Subcutaneous adipose tissue (tissue), 4 donors: ENCODE results near the gene TREH. TPM values are rescaled to one million over a fixed set of nuclear protein-coding genes. Genes with fewer than 3 reads are reported as not detected.

Experiments
- CTCF ChIP-seq: fragments of 450-650 bp; IDR thresholded peaks from one replicate; pipeline ENCODE4 v1.5.1; 2016; ENCODE audit warnings: low read depth, mild to moderate bottlenecking, control low read depth, antibody characterized with exemption, moderate library complexity
- total RNA-seq, 4 donors: library from RNA; depleted of rRNA; stranded (reverse); fragments of >200 nt; gene quantifications; one replicate each; pipeline ENCODE4 v1.1.0, GENCODE V29; 2016

Gene TREH
- total RNA-seq, 4 donors from 2014 or later, result not detected

GRCh38 chr11:118633979-118634378 lies 45.5 kb downstream of the TREH start:
- TF ChIP-seq CTCF, result no peak

GRCh38 chr11:118633319-118633690 lies 46.1 kb downstream of the TREH start:
- no peak for TF ChIP-seq CTCF

DNA sequence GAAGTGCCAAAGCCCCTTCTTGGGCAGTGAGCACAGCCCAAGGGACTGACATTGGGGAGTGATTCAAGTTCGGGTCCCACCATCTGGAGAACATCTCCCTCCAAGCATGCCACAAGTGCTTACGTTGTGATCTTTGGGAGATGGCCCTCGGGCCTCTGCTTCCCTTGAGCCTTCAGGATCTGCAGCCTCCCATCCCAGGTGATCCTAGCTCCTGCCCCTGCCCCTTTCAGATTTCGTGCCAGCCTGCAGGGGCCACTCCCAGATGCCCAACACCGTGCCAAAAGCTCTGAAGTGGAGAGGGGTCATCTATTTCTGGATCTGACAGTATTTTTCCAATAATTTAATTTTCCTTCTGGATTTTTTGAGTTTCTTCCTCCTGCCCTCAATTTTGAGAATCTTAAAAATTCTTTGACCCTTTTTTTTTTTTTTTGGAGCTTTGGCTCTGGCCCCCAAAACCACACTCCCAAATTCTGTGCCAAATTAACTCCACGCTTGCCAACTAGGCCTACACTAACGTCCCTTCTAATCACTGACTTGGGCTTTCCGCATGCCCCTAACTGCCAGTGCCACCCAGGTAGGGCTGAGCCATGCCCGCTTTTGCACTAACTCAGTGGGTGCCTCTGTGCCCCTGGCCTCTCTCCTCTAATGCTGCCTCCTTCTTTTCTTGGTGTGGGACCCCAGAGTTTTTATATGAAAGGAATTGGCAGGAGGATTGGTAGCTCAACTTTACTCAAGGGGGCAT lies 46.7 kb downstream of the TREH start:
- no peak for TF ChIP-seq CTCF

GRCh38 chr11:118631142-118631909 lies 48.1 kb downstream of the TREH start:
- no peak for TF ChIP-seq CTCF

- TF ChIP-seq CTCF, result no peak
Measured at GRCh38 chr11:118629761-118630661, 49.4 kb downstream of the TREH start.

DNA sequence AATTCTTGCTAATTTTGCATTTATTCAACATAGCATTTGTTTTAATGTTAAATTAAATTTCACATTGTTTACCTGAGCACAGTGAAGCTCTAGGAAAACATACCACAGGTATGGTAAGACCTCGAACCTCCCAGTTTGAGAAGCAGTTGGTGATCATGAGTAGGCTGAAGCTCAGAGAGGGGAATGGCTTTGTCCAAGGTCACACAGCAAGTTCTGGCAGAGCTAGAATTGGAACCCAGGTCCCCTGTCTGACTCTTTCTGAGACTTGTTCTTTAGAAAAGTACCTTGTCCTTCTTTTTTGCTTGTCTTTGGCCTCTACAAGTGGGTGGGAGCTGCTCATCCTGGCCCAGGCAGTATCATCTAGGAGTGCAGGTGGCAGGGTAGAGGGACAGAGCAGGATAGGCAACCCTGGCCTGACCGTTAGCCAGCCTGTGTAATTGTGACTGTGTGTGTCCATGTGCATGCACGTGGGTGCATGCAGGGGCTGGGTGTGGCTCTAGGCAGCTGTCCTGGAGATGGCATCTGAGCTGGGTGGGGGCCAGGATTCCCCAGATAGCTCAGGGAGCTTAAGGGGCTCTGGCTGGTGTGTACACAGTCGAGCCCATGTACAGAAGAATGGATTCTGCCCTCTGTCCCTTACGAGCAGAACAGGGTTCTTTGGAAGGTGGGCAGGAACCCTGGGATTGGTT lies 50.4 kb downstream of the TREH start:
- TF ChIP-seq CTCF, result no peak
